K562 (cell line): ENCODE data around the gene CUX1. TPM values are rescaled to one million over a fixed set of nuclear protein-coding genes. Genes with fewer than 3 reads are reported as not detected.

ENCODE experiments used
- ATAC-seq: fragments of 200-7000 bp; cut with Tn5 transposase; 3 replicates; pipeline ENCODE4 v1.9.1; 2020; ENCODE audit warnings: moderate library complexity
- BruUV-seq: library from RNA; stranded (reverse); fragments of 400-500 nt; replicated peaks from 2 replicates; lab custom pipeline; 2021; lab: Mats Ljungman, UMichigan
- CTCF ChIA-PET: fragments of 300-600 bp; formaldehyde crosslinking; extraction: SDS; loops from one replicate; lab custom pipeline; 2021; ENCODE audit warnings: low intra/inter-chr PET ratio; lab: Yijun Ruan, JAX
- POLR2A ChIA-PET: fragments of 300-600, 350-650 bp; sonication (Branson Sonifier 250); formaldehyde crosslinking; extraction: SDS; loops from one replicate; lab custom pipeline; 2021; ENCODE audit warnings: antibody characterized with exemption, inconsistent platforms; lab: Yijun Ruan, JAX
- DNase-seq, 4 experiments: peaks; one replicate each; pipeline versions ENCODE4 v3.0.0 to v3.0.0-alpha.2; 2011 to 2018; ENCODE audit warnings: low spot score in 3 of 4, mixed read lengths in 3 of 4; ENCODE audit errors: extremely low read depth in 1 of 4
- FAIRE-seq: peaks from 2 replicates; lab custom pipeline; 2011; peaks lifted over from hg19 to GRCh38; lab: Jason Lieb, UNC
- H2AFZ ChIP-seq: 2 replicates; pipeline ENCODE4 v1.6.0; 2011; ENCODE audit warnings: low read depth, low read length, control low read depth, inconsistent platforms
- H3K27ac ChIP-seq: fragments of 200-600 bp; 3 replicates; pipeline ENCODE4 v1.8.0; 2011; ENCODE audit warnings: low read depth, mild to moderate bottlenecking, control low read depth, inconsistent platforms, low read length, moderate library complexity, mixed read lengths; ENCODE audit errors: extremely low read depth
- H3K27me3 ChIP-seq, 2 experiments: fragments of 300-600 bp in 1 of 2; 2 replicates in 1 of 2; 3 replicates in 1 of 2; pipeline versions ENCODE4 v1.6.0 to v1.8.0; 2011; ENCODE audit warnings: inconsistent platforms in 2 of 2, low read length in 2 of 2, mild to moderate bottlenecking in 1 of 2, mixed read lengths in 1 of 2, moderate library complexity in 1 of 2; ENCODE audit not compliant: control insufficient read depth in 2 of 2, insufficient read depth in 2 of 2
- H3K36me3 ChIP-seq: fragments of 300-600 bp; 3 replicates; pipeline ENCODE4 v1.8.0; 2011; ENCODE audit warnings: mild to moderate bottlenecking, low read length, inconsistent platforms; ENCODE audit not compliant: control insufficient read depth, insufficient read depth
- H3K4me1 ChIP-seq, 2 experiments: fragments of 200-600 bp in 1 of 2; replicated peaks in 1 of 2; 2 replicates in 1 of 2; 3 replicates in 1 of 2; pipeline versions ENCODE4 v1.5.1 to v1.8.0; 2011; ENCODE audit warnings: inconsistent platforms in 2 of 2, low read length in 2 of 2, mild to moderate bottlenecking in 1 of 2, mixed read lengths in 1 of 2, moderate library complexity in 1 of 2; ENCODE audit not compliant: control insufficient read depth in 2 of 2, insufficient read depth in 2 of 2
- H3K4me2 ChIP-seq: 2 replicates; pipeline ENCODE4 v1.6.1; 2011; ENCODE audit warnings: low read length, control low read depth, inconsistent platforms, mixed read lengths; ENCODE audit not compliant: insufficient read depth
- H3K4me3 ChIP-seq: fragments of 200-600 bp; sonication (generic), shearing (Covaris generic); 2 replicates; pipeline ENCODE4 v1.5.1; 2016; ENCODE audit warnings: control low read depth, inconsistent platforms
- H3K79me2 ChIP-seq: fragments of 200-600 bp; 3 replicates; pipeline ENCODE4 v1.8.0; 2011; ENCODE audit warnings: low read length, inconsistent platforms; ENCODE audit not compliant: control insufficient read depth, insufficient read depth
- H3K9ac ChIP-seq, 2 experiments: 2 replicates each; pipeline versions ENCODE4 v1.6.0 to v1.6.1; 2011; ENCODE audit warnings: low read depth in 2 of 2, low read length in 2 of 2, control low read depth in 1 of 2, inconsistent platforms in 1 of 2, mild to moderate bottlenecking in 1 of 2, mixed read lengths in 1 of 2; ENCODE audit not compliant: insufficient read depth in 1 of 2
- H3K9me1 ChIP-seq: one replicate; pipeline ENCODE4 v1.6.0; 2011; ENCODE audit warnings: inconsistent platforms, mild to moderate bottlenecking, low read length, moderate library complexity; ENCODE audit not compliant: control insufficient read depth, insufficient read depth
- H3K9me3 ChIP-seq: replicated peaks from 2 replicates; pipeline ENCODE4 v1.5.1; 2011; ENCODE audit warnings: low read depth, low read length, inconsistent platforms; ENCODE audit not compliant: control insufficient read depth, insufficient read depth
- H4K20me1 ChIP-seq: replicated peaks from 2 replicates; pipeline ENCODE4 v1.6.1; 2011; ENCODE audit warnings: low read length, inconsistent platforms, mixed read lengths; ENCODE audit not compliant: control insufficient read depth, insufficient read depth
- MBD1 ChIP-seq: fragments of 250-450 bp; sonication (Bioruptor Pico); IDR thresholded peaks from 2 replicates; pipeline ENCODE4 v1.8.0; 2022; ENCODE audit warnings: inconsistent platforms
- MTF1 ChIP-seq: fragments of 250-450 bp; sonication (Bioruptor Pico); IDR thresholded peaks from 2 replicates; pipeline ENCODE4 v1.9.0; 2021; ENCODE audit warnings: moderate library complexity, mild to moderate bottlenecking, inconsistent platforms, borderline replicate concordance
- TFAP4 ChIP-seq: sonication (generic); formaldehyde crosslinking; IDR thresholded peaks from 2 replicates; pipeline ENCODE4 v1.8.0; 2022; ENCODE audit warnings: missing genetic modification reagents, mild to moderate bottlenecking, moderate library complexity, borderline replicate concordance
- ZC3H4 ChIP-seq: sonication (generic); formaldehyde crosslinking; IDR thresholded peaks from 2 replicates; pipeline ENCODE4 v1.9.0; 2021; ENCODE audit warnings: missing genetic modification reagents, borderline replicate concordance
- WGBS: fragments of 100-300 bp; shearing (Covaris generic); methylation state at CpG from one replicate; pipeline ENCODE4 v1.1.6; 2016; ENCODE audit warnings: low coverage, mixed read lengths; ENCODE audit not compliant: insufficient coverage; ENCODE audit errors: missing lambda C conversion rate; 5-methylcytosine and 5-hydroxymethylcytosine counted together
- in situ Hi-C: fragments of 300-500 bp; cut with MboI; formaldehyde crosslinking; loops from 4 replicates; pipeline ENCODE4 v1.15.0; 2018; ENCODE audit warnings: inconsistent platforms, mixed read lengths
- intact Hi-C: fragments of 100-400 bp; cut with micrococcal nuclease; formaldehyde crosslinking; loops from 2 replicates; pipeline ENCODE4 v1.14.2; 2022
- polyA plus RNA-seq, 8 experiments: library from polyadenylated mRNA; depleted of rRNA in 4 of 8; stranded (reverse) in 5 of 8; unstranded in 3 of 8; fragments of >200 nt; fragmentation: Nextera tagmentation in 2 of 8; fragmentation: Illumina TruSeq in 1 of 8; extraction: Ambion mirVana in 2 of 8; extraction: Trizol in 1 of 8; gene quantifications; 2 replicates each; pipeline versions ENCODE4 v1.2.1 to v1.2.3, GENCODE V29; 2011 to 2014; ENCODE audit warnings: inconsistent platforms in 1 of 8, missing spikeins in 1 of 8
- total RNA-seq, 7 experiments: library from RNA; depleted of rRNA in 6 of 7; stranded (reverse); fragments of >200 nt in 6 of 7; fragmentation: Illumina TruSeq in 2 of 7; extraction: Trizol in 2 of 7; gene quantifications; 2 replicates each; pipeline versions ENCODE4 v1.2.1 to v1.2.3, GENCODE V29; 2011 to 2021; ENCODE audit warnings: low replicate concordance in 1 of 7

The CUX1 gene
- total and polyA plus RNA-seq, 9 of the 15 experiments (the other 6 are each of a cell fraction or from before 2014, with no cell fraction given) = 3.6 to 55.3 (median 25.2) TPM

GRCh38 chr7:101957744-101958525 lies 140.5 kb downstream of the CUX1 start:
- WGBS = 77% methylated on average over 12 of the region's 12 CpGs
- peak; percentile 33; the same call in 2 of the 3 replicates for ATAC-seq
- intact Hi-C loops = no loop called here

More at GRCh38 chr7:101957744-101958525, 140.5 kb downstream of the CUX1 start:
- in situ Hi-C loops = no loop called here
- no peak overlapping the region for H3K27ac ChIP-seq
- FAIRE-seq (no peak), DNase-seq (no peak)
- 0 out of 3 replicates have a peak, but pooled peaks cover 5% of the 10 kb centered on the region for H3K36me3 ChIP-seq
- peak overlapping the region in 1 of 2 experiments; percentile 43; a peak in 1 of 4 replicates for H3K9ac ChIP-seq
- H2AFZ ChIP-seq = no peak overlapping the region
- peaks cover 0 to under 1% of the 10 kb centered on the region in 2 experiments; a peak in 3 of 5 replicates for H3K4me1 ChIP-seq
- H3K4me3 ChIP-seq = no peak overlapping the region
- peaks cover 2% of the 10 kb centered on the region for H3K9me1 ChIP-seq
- H4K20me1 ChIP-seq = no peaks in the 10 kb centered on the region; the same call in 1 of the 2 replicates
- H3K9me3 ChIP-seq = no peaks in the 10 kb centered on the region
- ChIA-PET POLR2A (interaction anchor here (1.0 kb wide), 1 partner anchor 10 kb away, joined by 3 read pairs; no protein-coding TSS in a partner anchor), CTCF (no interaction called here)
- no TSS peak for BruUV-seq
- peaks cover 27% of the 10 kb centered on the region; the same call in 2 of the 3 replicates for H3K79me2 ChIP-seq
- H3K27me3 ChIP-seq = no peaks in the 10 kb centered on the region
- H3K4me2 ChIP-seq = no peak overlapping the region
- TF ChIP-seq TFAP4 (no peak), MTF1 (no peak), ZC3H4 (no peak), MBD1 (no peak)
